H1 (cell line): ENCODE measurements around the gene IL32.

Source experiments
- CBX5 ChIP-seq: fragments of 300-800, 300-1000 bp; sonication (generic); IDR thresholded peaks from 2 replicates; pipeline ENCODE4 v1.7.1; 2016; ENCODE audit warnings: antibody characterized with exemption, low read length, low read depth
- CHD2 ChIP-seq: IDR thresholded peaks from 2 replicates; pipeline ENCODE4 v1.6.1; 2012; ENCODE audit warnings: low read length, improper control_type of control experiment
- CTCF ChIP-seq, 3 experiments: IDR thresholded peaks; 1 replicate in 2 of 3; 2 replicates in 1 of 3; pipeline versions ENCODE4 v1.5.1 to v1.6.1; 2011; ENCODE audit warnings: low read length in 3 of 3, mild to moderate bottlenecking in 3 of 3, inconsistent platforms in 2 of 3, low read depth in 1 of 3, moderate library complexity in 1 of 3; ENCODE audit not compliant: insufficient read depth in 1 of 3; ENCODE audit errors: control extremely low read depth in 1 of 3
- EP300 ChIP-seq, 2 experiments: IDR thresholded peaks; 1 replicate in 1 of 2; 2 replicates in 1 of 2; pipeline ENCODE4 v1.6.1; 2011 to 2012; ENCODE audit warnings: low read depth in 2 of 2, low read length in 2 of 2, mild to moderate bottlenecking in 2 of 2, borderline replicate concordance in 1 of 2, inconsistent platforms in 1 of 2, moderate library complexity in 1 of 2
- EZH2 ChIP-seq: fragments of 200-600 bp; sonication (generic); IDR thresholded peaks from 2 replicates; pipeline ENCODE4 v1.7.1; 2012; ENCODE audit warnings: low read depth, mild to moderate bottlenecking, moderate library complexity, low read length, inconsistent platforms; ENCODE audit not compliant: severe bottlenecking
- HDAC6 ChIP-seq: IDR thresholded peaks from one replicate; pipeline ENCODE4 v1.7.1; 2012; ENCODE audit warnings: low read depth, mild to moderate bottlenecking, inconsistent platforms, low read length, moderate library complexity
- JUN ChIP-seq: IDR thresholded peaks from 2 replicates; pipeline ENCODE4 v1.6.1; 2011; ENCODE audit warnings: low read depth, mild to moderate bottlenecking, improper control_type of control experiment, low read length
- JUND ChIP-seq: IDR thresholded peaks from 2 replicates; pipeline ENCODE4 v1.6.1; 2011; ENCODE audit warnings: mild to moderate bottlenecking, improper control_type of control experiment, low read length
- USF2 ChIP-seq: IDR thresholded peaks from 2 replicates; pipeline ENCODE4 v1.6.1; 2011; ENCODE audit warnings: low read length, improper control_type of control experiment
- YY1 ChIP-seq: IDR thresholded peaks from 2 replicates; pipeline ENCODE4 v1.6.1; 2011; ENCODE audit warnings: low read depth, mild to moderate bottlenecking, low read length

- no peak for TF ChIP-seq JUN
- no peak for TF ChIP-seq USF2
- no peak for TF ChIP-seq HDAC6
- no peak for TF ChIP-seq CBX5
- TF ChIP-seq CTCF (IDR thresholded peaks at IDR 0.05; ENCODE audit: control extremely low read depth in 1 of 3, insufficient read depth in 1 of 3, low read depth in 1 of 3, low read length in 3 of 3) = no peak
- no peak for TF ChIP-seq EZH2
- TF ChIP-seq EP300 (IDR thresholded peaks at IDR 0.05; ENCODE audit: borderline replicate concordance in 1 of 2, low read depth in 2 of 2, low read length in 2 of 2) = no peak
- TF ChIP-seq CHD2 = no peak
- no peak for TF ChIP-seq YY1
- no peak for TF ChIP-seq JUND
Measured at GRCh38 chr16:3032624-3033023, 32.8 kb upstream of the IL32 start.
